HG02588 (cell line): ENCODE data around the gene MAML2.
"Not testable (repeated sequence)": the region's sequence is repeated elsewhere in the genome, so short reads cannot be mapped to it uniquely, and the experiment has no call there.

Experiments
- ATAC-seq: cut with Tn5 transposase; IDR thresholded peaks from one replicate; pipeline ENCODE4 v1.9.1; 2021; ENCODE audit warnings: mild to moderate bottlenecking, moderate library complexity; ENCODE audit not compliant: unreplicated experiment

The MAML2 gene

GRCh38 chr11:96272529-96273222, 70.3 kb downstream of the MAML2 start:
- ATAC-seq, result peak; percentile 65

- ATAC-seq, result no peak
Observed at GRCh38 chr11:96271777-96272176, 71.2 kb downstream of the MAML2 start.

GRCh38 chr11:96271352-96271751, 71.6 kb downstream of the MAML2 start:
- ATAC-seq, result not testable (repeated sequence)

GRCh38 chr11:96268527-96268926, 74.5 kb downstream of the MAML2 start:
- not testable (repeated sequence) for ATAC-seq

- peak; percentile 97 for ATAC-seq
Observed at GRCh38 chr11:96267496-96268032, 75.4 kb downstream of the MAML2 start.

- ATAC-seq, result no peak
Observed at GRCh38 chr11:96267001-96267495, 75.9 kb downstream of the MAML2 start.

- ATAC-seq, result no peak
Observed at GRCh38 chr11:96265972-96266371, 77.0 kb downstream of the MAML2 start.

- ATAC-seq, result no peak
Observed at GRCh38 chr11:96265220-96265737, 77.7 kb downstream of the MAML2 start.

GRCh38 chr11:96264364-96264763, 78.6 kb downstream of the MAML2 start:
- ATAC-seq, result no peak

- no peak for ATAC-seq
Observed at GRCh38 chr11:96263238-96263763, 79.7 kb downstream of the MAML2 start.

- ATAC-seq, result no peak
Observed at GRCh38 chr11:96260532-96260931, 82.5 kb downstream of the MAML2 start.

- no peak for ATAC-seq
Observed at GRCh38 chr11:96260067-96260511, 82.9 kb downstream of the MAML2 start.

GRCh38 chr11:96259134-96259830, 83.7 kb downstream of the MAML2 start:
- ATAC-seq, result no peak

GRCh38 chr11:96257972-96258934, 84.7 kb downstream of the MAML2 start:
- peak; percentile 69 for ATAC-seq

GRCh38 chr11:96257036-96257435, 86.0 kb downstream of the MAML2 start:
- ATAC-seq, result no peak

GRCh38 chr11:96256215-96257011, 86.6 kb downstream of the MAML2 start:
- ATAC-seq, result no peak

GRCh38 chr11:96254854-96255253, 88.1 kb downstream of the MAML2 start:
- no peak for ATAC-seq

GRCh38 chr11:96254087-96254486, 88.9 kb downstream of the MAML2 start:
- peak; percentile 59 for ATAC-seq

GRCh38 chr11:96246718-96247552, 96.1 kb downstream of the MAML2 start:
- ATAC-seq, result no peak
